Measurements from ENCODE around the gene IL18BP.

The IL18BP gene

DNA sequence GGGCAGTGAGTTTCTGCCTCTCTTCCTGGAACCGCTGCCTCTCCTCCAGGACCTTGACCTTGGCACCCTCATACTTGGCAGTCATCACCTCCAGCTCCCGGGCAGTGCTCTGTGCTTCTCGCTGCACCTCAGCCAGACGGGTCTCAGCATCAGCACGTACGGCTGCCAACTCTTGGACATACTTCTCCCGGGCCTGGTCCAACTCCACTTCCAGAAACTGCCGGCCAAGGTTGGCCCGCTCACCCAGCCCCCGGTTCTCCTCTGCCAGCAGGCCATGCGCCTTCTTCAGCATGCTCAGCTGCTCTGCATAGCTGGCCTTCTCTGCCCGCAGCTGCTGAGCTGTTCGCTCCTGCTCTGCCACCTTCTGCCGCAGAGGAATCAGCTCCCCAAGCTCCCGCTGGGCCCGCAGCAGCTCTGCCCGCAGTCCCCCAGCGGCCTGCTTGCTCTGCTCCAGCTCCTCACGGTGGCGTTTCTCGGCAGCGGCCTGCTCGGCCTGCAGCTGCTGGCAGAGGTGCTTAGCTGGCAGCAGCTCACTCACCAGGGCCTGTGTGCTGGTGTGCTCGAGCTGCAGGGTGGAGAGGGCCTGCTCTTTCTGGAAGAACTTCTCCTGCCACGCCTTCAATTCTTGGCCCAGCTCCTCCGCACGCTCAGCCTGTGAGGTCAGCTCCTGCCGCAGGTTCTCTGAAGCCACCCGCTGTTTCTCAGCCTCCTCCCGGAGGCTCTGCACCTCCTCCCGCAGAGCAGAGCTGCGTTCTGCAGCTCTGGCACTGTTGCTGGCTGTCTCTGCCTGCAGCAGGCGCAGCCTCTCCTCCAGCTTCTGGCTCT lies 14.4 kb downstream of the IL18BP start:
- in situ Hi-C loops (cut with HindIII; ENCODE audit: low sequenced_read_pairs), result no loop called here
- no peak overlapping the region for H3K4me3 ChIP-seq (ENCODE audit: low read depth, low read length)
- peak; percentile 94 for DNase-seq (ENCODE audit: low read depth, low spot score)
- TF ChIP-seq, protein P1, sequence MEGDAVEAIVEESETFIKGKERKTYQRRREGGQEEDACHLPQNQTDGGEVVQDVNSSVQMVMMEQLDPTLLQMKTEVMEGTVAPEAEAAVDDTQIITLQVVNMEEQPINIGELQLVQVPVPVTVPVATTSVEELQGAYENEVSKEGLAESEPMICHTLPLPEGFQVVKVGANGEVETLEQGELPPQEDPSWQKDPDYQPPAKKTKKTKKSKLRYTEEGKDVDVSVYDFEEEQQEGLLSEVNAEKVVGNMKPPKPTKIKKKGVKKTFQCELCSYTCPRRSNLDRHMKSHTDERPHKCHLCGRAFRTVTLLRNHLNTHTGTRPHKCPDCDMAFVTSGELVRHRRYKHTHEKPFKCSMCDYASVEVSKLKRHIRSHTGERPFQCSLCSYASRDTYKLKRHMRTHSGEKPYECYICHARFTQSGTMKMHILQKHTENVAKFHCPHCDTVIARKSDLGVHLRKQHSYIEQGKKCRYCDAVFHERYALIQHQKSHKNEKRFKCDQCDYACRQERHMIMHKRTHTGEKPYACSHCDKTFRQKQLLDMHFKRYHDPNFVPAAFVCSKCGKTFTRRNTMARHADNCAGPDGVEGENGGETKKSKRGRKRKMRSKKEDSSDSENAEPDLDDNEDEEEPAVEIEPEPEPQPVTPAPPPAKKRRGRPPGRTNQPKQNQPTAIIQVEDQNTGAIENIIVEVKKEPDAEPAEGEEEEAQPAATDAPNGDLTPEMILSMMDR (IDR thresholded peaks at IDR 0.05; ENCODE audit: low read depth, low read length), result peak; percentile 8

DNA sequence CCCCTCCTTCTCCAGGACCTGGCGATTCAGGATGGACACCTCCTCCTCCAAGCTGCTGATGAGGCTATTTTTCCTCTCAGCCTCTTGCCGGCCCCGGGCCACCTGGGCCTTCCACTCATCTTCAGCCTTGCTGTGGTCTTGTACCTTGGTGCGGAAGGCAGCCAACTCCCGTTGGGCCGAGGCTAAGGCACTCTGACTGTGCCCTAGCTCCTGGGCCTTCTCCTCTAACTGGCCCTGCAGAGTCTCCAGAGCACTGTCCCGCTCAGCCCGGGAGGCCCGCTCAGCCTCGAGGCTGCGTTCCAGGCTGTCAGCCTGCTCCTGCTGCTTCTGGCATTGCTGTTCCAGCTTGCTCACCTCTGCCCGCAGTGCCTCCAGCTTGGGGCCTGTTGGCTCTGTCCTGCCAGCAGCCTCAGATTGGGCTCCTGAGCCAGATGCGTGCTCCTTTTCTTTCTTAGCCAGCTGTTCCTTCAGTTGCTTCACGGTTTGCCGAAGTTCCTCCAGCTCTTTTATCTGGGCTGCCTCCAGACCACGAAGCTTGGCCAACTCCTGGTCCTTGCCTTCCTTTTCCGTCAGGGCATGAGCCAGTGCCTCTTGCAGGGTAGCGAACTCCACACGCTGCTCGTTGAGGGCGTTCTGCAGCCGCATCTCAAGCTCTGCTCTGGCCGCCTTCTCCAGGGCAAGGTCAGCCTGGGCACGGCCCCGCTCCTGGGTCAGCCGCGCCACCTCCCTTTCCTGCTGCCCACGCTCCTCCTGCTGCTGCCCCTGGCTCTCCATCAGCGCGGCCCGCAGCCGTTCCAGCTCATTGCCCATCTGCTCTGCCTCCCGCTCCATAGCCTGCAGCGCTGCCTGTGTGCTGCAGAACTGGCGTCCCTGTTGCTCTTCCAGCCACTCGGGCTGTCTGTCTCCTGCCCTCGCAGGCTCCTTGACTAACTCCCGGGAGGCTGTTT lies 15.3 kb downstream of the IL18BP start:
- TF ChIP-seq, protein P1 (IDR thresholded peaks at IDR 0.05; ENCODE audit: low read depth, low read length), result no peak
- no peak overlapping the region for H3K4me3 ChIP-seq (ENCODE audit: low read depth, low read length)
- peak; percentile 37 for DNase-seq (ENCODE audit: low read depth, low spot score)
- in situ Hi-C loops (cut with HindIII; ENCODE audit: low sequenced_read_pairs), result no loop called here

DNA sequence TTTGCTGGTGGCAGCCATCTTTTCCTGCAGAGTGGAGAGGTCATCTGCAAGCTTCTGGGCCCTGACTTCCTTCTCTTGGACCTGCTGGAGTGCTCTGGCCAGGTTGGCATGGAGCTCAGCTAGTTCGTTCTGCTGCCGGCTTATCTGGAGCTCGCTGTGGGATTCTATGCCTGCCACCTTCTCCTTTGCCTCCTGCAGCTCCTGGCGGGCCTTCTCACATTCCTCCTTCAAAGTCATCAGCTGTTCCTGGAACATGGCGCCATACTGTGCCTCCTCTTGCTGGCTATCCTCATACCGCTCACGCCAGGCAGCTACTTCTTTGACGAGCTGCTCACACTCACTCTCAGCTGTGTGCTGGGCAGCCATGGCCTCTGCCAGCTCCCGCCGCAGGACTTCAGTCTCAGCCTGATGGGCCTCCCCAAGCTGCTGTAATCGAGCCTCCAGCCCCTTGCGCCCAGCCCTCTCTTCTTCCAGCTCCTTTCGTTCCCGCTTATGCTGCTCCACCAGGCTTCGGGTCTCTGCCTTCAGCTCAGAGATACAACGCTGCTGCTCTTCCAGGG lies 16.1 kb downstream of the IL18BP start:
- no peak for DNase-seq (ENCODE audit: low read depth, low spot score)
- in situ Hi-C loops (cut with HindIII; ENCODE audit: low sequenced_read_pairs), result no loop called here
- TF ChIP-seq, protein P1 (IDR thresholded peaks at IDR 0.05; ENCODE audit: low read depth, low read length), result no peak
- H3K4me3 ChIP-seq (ENCODE audit: low read depth, low read length), result no peak overlapping the region

DNA sequence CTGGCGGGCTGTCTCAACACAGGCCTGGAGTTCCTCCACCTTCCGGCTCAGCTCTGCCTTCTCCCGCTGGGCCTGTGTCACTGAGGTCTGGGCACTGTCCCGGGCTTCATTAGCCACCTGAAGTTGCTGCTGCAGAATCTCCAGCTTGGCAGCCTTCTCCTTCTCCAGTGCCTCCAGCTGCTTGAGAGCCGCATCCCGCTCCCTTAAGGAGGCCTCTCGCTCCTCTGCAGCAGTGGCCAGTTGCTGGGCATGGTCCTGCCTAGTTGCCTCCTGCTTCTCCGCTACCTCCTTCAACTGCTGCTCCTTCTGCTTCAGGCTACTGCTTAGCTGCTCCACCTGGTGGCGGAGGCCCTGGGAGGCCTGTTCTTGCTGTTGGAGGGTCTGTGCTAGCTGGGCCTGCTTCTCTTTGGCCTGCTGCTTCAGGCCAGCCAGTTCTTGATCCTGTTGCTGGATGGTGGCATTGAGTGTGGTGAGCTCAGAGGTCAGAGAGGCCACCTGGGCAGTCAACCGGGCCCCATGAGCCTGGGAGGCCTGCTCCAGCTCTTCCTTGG lies 16.9 kb downstream of the IL18BP start:
- TF ChIP-seq, protein P1 (IDR thresholded peaks at IDR 0.05; ENCODE audit: low read depth, low read length), result peak; percentile 70
- in situ Hi-C loops (cut with HindIII; ENCODE audit: low sequenced_read_pairs), result no loop called here
- peak; percentile 26 for DNase-seq (ENCODE audit: low read depth, low spot score)
- H3K4me3 ChIP-seq (ENCODE audit: low read depth, low read length), result no peak overlapping the region

DNA sequence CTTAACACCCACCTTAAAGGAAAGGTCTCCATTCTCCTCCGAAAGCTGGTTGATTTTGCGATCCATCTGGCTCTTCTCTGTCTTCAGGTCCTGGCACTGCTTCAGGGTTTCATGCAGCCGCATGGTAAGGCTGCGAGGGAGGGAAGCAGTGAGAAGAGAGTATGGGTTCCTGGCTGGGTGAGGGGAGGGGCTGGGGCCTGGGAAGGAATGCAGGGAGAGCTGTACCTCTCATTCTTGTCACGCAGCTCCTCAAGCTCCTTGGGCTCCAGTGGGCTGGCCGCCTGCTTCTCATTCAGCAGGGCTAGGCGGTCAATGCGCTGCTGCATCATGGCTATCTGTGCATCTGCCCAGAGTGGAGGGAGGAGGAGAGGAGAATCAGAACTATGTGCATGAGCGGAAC lies 19.5 kb downstream of the IL18BP start:
- no peak overlapping the region for H3K4me3 ChIP-seq (ENCODE audit: low read depth, low read length)
- in situ Hi-C loops (cut with HindIII; ENCODE audit: low sequenced_read_pairs), result no loop called here
- no peak for DNase-seq (ENCODE audit: low read depth, low spot score)
- TF ChIP-seq, protein P1 (IDR thresholded peaks at IDR 0.05; ENCODE audit: low read depth, low read length), result no peak

DNA sequence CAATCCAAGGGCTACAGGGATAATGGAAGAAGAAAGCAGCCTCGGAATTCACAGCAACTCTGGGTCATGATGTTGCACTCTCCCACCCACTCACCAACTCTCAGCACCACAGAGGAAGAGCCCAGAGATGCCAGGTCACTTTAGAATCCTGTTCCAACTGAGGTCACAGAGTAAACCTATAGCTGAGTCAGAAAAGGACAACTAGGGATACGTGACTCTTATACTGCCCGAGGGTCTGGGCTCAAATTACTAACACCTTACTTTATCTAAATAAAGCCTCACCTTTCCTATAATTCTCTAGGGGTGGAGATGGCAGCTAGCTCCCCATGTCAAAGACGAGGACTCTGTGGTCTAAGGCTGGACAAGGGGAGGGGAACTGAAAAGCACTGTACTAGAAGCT lies 24.6 kb downstream of the IL18BP start:
- in situ Hi-C loops (cut with HindIII; ENCODE audit: low sequenced_read_pairs), result no loop called here
- H3K4me3 ChIP-seq (ENCODE audit: low read depth, low read length), result no peak overlapping the region
- TF ChIP-seq, protein P1 (IDR thresholded peaks at IDR 0.05; ENCODE audit: low read depth, low read length), result no peak
- DNase-seq (ENCODE audit: low read depth, low spot score), result no peak

Measured in astrocyte of the spinal cord (primary cell).